HepG2 (cell line): ENCODE results near the gene CNTNAP1. TPM values are rescaled to one million over a fixed set of nuclear protein-coding genes. Genes with fewer than 3 reads are reported as not detected.
A peak's percentile ranks its signal among the peaks of the same experiment; 100 is the strongest.

Experiments
- CHD2 ChIP-seq: IDR thresholded peaks from 2 replicates; pipeline ENCODE4 v1.6.1; 2011; ENCODE audit warnings: low read depth, low read length, improper control_type of control experiment
- HNRNPH1 ChIP-seq: fragments of 200-400 bp; formaldehyde crosslinking; optimal IDR thresholded peaks from 2 replicates; pipeline ENCODE3; 2017; ENCODE audit warnings: mild to moderate bottlenecking, low read depth, low read length
- JDP2 ChIP-seq: sonication (generic); formaldehyde crosslinking; IDR thresholded peaks from 2 replicates; pipeline ENCODE4 v1.8.1; 2022; ENCODE audit warnings: missing genetic modification reagents, borderline replicate concordance
- KLF6 ChIP-seq: IDR thresholded peaks from 2 replicates; pipeline ENCODE4 v1.8.0; 2016; ENCODE audit warnings: missing biosample characterization, missing genetic modification reagents
- MAFF ChIP-seq: IDR thresholded peaks from 2 replicates; pipeline ENCODE4 v1.6.1; 2011; ENCODE audit warnings: low read depth, low read length, improper control_type of control experiment
- NBN ChIP-seq: fragments of 450-650 bp; conservative IDR thresholded peaks from 2 replicates; pipeline ENCODE4 v1.6.1; 2017
- NCOA5 ChIP-seq: sonication (generic); formaldehyde crosslinking; IDR thresholded peaks from 2 replicates; pipeline ENCODE4 v1.4.0; 2020; ENCODE audit warnings: missing genetic modification reagents
- SATB2 ChIP-seq: sonication (generic); formaldehyde crosslinking; IDR thresholded peaks from 2 replicates; pipeline ENCODE4 v1.5.0; 2020; ENCODE audit warnings: missing genetic modification reagents
- TGIF2 ChIP-seq: IDR thresholded peaks from 2 replicates; pipeline ENCODE4 v1.6.1; 2016; ENCODE audit warnings: control low read depth, missing compliant biosample characterization
- ZNF205 ChIP-seq: IDR thresholded peaks from 2 replicates; pipeline ENCODE4 v1.6.1; 2018; ENCODE audit warnings: missing biosample characterization, missing genetic modification reagents
- ZNF253 ChIP-seq: sonication (generic); formaldehyde crosslinking; IDR thresholded peaks from 2 replicates; pipeline ENCODE4 v1.8.0; 2022; ENCODE audit warnings: mild to moderate bottlenecking, missing genetic modification reagents, borderline replicate concordance
- ZNF264 ChIP-seq: sonication (generic); formaldehyde crosslinking; IDR thresholded peaks from 2 replicates; pipeline ENCODE4 v1.4.0; 2020; ENCODE audit warnings: missing genetic modification reagents
- ZNF772 ChIP-seq: sonication (generic); formaldehyde crosslinking; IDR thresholded peaks from 2 replicates; pipeline ENCODE4 v1.5.0; 2020; ENCODE audit warnings: mild to moderate bottlenecking, missing genetic modification reagents
- polyA plus RNA-seq, 8 experiments: library from polyadenylated mRNA; depleted of rRNA in 3 of 8; stranded (reverse) in 7 of 8; unstranded in 1 of 8; fragments of >200 nt; fragmentation: Illumina TruSeq in 4 of 8; extraction: Trizol in 4 of 8; gene quantifications; 2 replicates each; pipeline versions ENCODE4 v1.2.1 to v1.2.3, GENCODE V29; 2011 to 2016; ENCODE audit warnings: low read depth in 4 of 8, missing spikeins in 1 of 8, mixed read lengths in 1 of 8; ENCODE audit not compliant: insufficient read depth in 1 of 8
- total RNA-seq, 5 experiments: library from RNA; depleted of rRNA; stranded (reverse); fragments of >200 nt; fragmentation: Illumina TruSeq; extraction: Trizol; gene quantifications; 2 replicates each; pipeline ENCODE4 v1.2.3, GENCODE V29; 2016; ENCODE audit warnings: low read depth in 1 of 5
- TF ChIP-seq, protein P1 (sequence below): sonication (generic); formaldehyde crosslinking; IDR thresholded peaks from 2 replicates; pipeline ENCODE4 v1.4.0; 2020; ENCODE audit warnings: missing genetic modification reagents
- TF ChIP-seq, protein P2 (sequence below): sonication (generic); formaldehyde crosslinking; IDR thresholded peaks from 2 replicates; pipeline ENCODE4 v1.4.0; 2020; ENCODE audit warnings: missing genetic modification reagents
- TF ChIP-seq, protein P3 (sequence below): sonication (generic); formaldehyde crosslinking; IDR thresholded peaks from 2 replicates; pipeline ENCODE4 v1.5.0; 2020; ENCODE audit warnings: mild to moderate bottlenecking, missing genetic modification reagents
- TF ChIP-seq, protein P4 (sequence below): sonication (generic); formaldehyde crosslinking; IDR thresholded peaks from 2 replicates; pipeline ENCODE4 v1.4.0; 2020; ENCODE audit warnings: missing genetic modification reagents
- TF ChIP-seq, protein P5 (sequence below): sonication (generic); formaldehyde crosslinking; IDR thresholded peaks from 2 replicates; pipeline ENCODE4 v1.4.0; 2020; ENCODE audit warnings: missing genetic modification reagents

CNTNAP1 gene
- total and polyA plus RNA-seq, 2 of the 13 experiments (the other 11 are each of a cell fraction or from before 2014, with no cell fraction given) = 4.5 to 7.7 TPM

DNA sequence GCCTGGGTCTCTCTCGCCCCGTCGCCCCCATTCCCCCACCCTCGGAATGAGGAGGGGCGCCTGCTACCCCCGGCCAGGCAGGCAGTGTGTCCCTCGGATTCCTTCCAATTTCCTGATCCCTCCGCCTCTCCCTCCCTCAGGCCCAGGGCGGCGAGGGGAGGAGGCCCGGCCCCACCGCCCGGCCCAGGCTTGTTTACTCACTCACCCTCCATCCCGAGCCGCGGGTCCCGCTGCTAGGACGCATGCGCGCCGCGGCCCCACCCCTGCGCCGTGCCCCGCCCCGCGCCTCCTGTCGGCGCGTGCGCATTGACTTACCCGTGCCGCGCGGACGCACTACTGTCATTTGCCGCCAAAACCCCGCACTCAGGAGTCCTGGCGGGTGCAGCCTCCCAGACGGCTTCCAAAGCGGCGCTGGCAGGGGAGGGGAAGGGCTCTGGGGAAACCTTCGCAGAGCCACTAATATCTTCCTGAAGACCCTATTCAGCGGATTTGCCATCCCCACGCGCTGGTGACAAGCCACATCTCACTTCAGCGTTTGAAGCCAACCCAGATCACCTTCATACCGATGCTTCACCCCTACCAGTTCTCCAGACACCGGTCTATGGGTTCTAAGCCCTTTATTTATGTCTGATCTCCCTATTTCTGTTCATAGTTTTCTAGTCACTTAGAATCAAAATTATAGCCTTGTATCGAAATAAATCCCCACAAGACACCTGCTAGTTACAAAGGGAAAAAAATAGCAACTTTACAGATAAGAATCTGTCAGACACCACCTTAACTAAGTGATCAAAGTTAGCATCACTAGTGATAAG lies 62.7 kb downstream of the CNTNAP1 start, which contains the start of gene EZH1 (continued):
- TF ChIP-seq, protein P1, sequence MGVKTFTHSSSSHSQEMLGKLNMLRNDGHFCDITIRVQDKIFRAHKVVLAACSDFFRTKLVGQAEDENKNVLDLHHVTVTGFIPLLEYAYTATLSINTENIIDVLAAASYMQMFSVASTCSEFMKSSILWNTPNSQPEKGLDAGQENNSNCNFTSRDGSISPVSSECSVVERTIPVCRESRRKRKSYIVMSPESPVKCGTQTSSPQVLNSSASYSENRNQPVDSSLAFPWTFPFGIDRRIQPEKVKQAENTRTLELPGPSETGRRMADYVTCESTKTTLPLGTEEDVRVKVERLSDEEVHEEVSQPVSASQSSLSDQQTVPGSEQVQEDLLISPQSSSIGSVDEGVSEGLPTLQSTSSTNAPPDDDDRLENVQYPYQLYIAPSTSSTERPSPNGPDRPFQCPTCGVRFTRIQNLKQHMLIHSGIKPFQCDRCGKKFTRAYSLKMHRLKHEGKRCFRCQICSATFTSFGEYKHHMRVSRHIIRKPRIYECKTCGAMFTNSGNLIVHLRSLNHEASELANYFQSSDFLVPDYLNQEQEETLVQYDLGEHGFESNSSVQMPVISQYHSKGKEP = no peak
- peak; percentile 97 for TF ChIP-seq ZNF772 (CRISPR knock-in tag)
- no peak for TF ChIP-seq MAFF
- peak; percentile 85; the same call in 1 of the 2 replicates for TF ChIP-seq KLF6 (CRISPR knock-in tag)
- no peak; the same call in 1 of the 2 replicates for TF ChIP-seq CHD2
- TF ChIP-seq JDP2 (CRISPR knock-in tag) = no peak; the same call in 1 of the 2 replicates
- peak; percentile 77 for TF ChIP-seq ZNF264
- TF ChIP-seq, protein P2, sequence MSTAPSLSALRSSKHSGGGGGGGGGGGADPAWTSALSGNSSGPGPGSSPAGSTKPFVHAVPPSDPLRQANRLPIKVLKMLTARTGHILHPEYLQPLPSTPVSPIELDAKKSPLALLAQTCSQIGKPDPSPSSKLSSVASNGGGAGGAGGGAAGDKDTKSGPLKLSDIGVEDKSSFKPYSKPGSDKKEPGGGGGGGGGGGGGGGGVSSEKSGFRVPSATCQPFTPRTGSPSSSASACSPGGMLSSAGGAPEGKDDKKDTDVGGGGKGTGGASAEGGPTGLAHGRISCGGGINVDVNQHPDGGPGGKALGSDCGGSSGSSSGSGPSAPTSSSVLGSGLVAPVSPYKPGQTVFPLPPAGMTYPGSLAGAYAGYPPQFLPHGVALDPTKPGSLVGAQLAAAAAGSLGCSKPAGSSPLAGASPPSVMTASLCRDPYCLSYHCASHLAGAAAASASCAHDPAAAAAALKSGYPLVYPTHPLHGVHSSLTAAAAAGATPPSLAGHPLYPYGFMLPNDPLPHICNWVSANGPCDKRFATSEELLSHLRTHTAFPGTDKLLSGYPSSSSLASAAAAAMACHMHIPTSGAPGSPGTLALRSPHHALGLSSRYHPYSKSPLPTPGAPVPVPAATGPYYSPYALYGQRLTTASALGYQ (CRISPR knock-in tag) = no peak; the same call in 1 of the 2 replicates
- TF ChIP-seq ZNF253 (CRISPR knock-in tag) = peak; percentile 71; the same call in 1 of the 2 replicates
- TF ChIP-seq NBN = no peak
- TF ChIP-seq, protein P3, sequence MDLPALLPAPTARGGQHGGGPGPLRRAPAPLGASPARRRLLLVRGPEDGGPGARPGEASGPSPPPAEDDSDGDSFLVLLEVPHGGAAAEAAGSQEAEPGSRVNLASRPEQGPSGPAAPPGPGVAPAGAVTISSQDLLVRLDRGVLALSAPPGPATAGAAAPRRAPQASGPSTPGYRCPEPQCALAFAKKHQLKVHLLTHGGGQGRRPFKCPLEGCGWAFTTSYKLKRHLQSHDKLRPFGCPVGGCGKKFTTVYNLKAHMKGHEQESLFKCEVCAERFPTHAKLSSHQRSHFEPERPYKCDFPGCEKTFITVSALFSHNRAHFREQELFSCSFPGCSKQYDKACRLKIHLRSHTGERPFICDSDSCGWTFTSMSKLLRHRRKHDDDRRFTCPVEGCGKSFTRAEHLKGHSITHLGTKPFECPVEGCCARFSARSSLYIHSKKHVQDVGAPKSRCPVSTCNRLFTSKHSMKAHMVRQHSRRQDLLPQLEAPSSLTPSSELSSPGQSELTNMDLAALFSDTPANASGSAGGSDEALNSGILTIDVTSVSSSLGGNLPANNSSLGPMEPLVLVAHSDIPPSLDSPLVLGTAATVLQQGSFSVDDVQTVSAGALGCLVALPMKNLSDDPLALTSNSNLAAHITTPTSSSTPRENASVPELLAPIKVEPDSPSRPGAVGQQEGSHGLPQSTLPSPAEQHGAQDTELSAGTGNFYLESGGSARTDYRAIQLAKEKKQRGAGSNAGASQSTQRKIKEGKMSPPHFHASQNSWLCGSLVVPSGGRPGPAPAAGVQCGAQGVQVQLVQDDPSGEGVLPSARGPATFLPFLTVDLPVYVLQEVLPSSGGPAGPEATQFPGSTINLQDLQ (CRISPR knock-in tag) = peak; percentile 92
- TF ChIP-seq NCOA5 (CRISPR knock-in tag) = no peak
- TF ChIP-seq, protein P4, sequence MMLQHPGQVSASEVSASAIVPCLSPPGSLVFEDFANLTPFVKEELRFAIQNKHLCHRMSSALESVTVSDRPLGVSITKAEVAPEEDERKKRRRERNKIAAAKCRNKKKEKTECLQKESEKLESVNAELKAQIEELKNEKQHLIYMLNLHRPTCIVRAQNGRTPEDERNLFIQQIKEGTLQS (CRISPR knock-in tag) = no peak
- TF ChIP-seq ZNF205 (CRISPR knock-in tag) = no peak
- peak; percentile 34; the same call in 1 of the 2 replicates for TF ChIP-seq TGIF2
- TF ChIP-seq HNRNPH1 = no peak
- TF ChIP-seq, protein P5, sequence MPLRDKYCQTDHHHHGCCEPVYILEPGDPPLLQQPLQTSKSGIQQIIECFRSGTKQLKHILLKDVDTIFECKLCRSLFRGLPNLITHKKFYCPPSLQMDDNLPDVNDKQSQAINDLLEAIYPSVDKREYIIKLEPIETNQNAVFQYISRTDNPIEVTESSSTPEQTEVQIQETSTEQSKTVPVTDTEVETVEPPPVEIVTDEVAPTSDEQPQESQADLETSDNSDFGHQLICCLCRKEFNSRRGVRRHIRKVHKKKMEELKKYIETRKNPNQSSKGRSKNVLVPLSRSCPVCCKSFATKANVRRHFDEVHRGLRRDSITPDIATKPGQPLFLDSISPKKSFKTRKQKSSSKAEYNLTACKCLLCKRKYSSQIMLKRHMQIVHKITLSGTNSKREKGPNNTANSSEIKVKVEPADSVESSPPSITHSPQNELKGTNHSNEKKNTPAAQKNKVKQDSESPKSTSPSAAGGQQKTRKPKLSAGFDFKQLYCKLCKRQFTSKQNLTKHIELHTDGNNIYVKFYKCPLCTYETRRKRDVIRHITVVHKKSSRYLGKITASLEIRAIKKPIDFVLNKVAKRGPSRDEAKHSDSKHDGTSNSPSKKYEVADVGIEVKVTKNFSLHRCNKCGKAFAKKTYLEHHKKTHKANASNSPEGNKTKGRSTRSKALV = no peak; the same call in 1 of the 2 replicates
- TF ChIP-seq SATB2 (CRISPR knock-in tag) = no peak; the same call in 1 of the 2 replicates
